HepG2 (cell line): ENCODE results near the gene TSNAXIP1. TPM values are rescaled to one million over a fixed set of nuclear protein-coding genes. Genes with fewer than 3 reads are reported as not detected.

Source experiments
- BCL3 ChIP-seq: sonication (generic); formaldehyde crosslinking; IDR thresholded peaks from 2 replicates; pipeline ENCODE4 v1.5.1; 2020; ENCODE audit warnings: mild to moderate bottlenecking, missing genetic modification reagents, moderate library complexity
- BRF2 ChIP-seq: sonication (generic); formaldehyde crosslinking; IDR thresholded peaks from 2 replicates; pipeline ENCODE4 v1.8.1; 2022; ENCODE audit warnings: mild to moderate bottlenecking, missing genetic modification reagents
- DNMT3B ChIP-seq: conservative IDR thresholded peaks from 2 replicates; pipeline ENCODE4 v1.6.1; 2016; ENCODE audit warnings: missing biosample characterization, control low read depth
- DRAP1 ChIP-seq: IDR thresholded peaks from 2 replicates; pipeline ENCODE4 v1.6.1; 2016; ENCODE audit warnings: missing genetic modification reagents, missing compliant biosample characterization
- FOXP4 ChIP-seq: sonication (generic); formaldehyde crosslinking; IDR thresholded peaks from 2 replicates; pipeline ENCODE4 v1.4.0; 2020; ENCODE audit warnings: missing genetic modification reagents
- GATAD1 ChIP-seq: IDR thresholded peaks from 2 replicates; pipeline ENCODE4 v1.6.1; 2016; ENCODE audit warnings: missing genetic modification reagents, missing compliant biosample characterization
- MLXIP ChIP-seq: sonication (generic); formaldehyde crosslinking; IDR thresholded peaks from 2 replicates; pipeline ENCODE4 v1.9.0; 2021; ENCODE audit warnings: missing genetic modification reagents, borderline replicate concordance
- PREB ChIP-seq: sonication (generic); formaldehyde crosslinking; IDR thresholded peaks from 2 replicates; pipeline ENCODE4 v1.4.0; 2020; ENCODE audit warnings: missing genetic modification reagents
- ZBTB25 ChIP-seq: IDR thresholded peaks from 2 replicates; pipeline ENCODE4 v1.6.1; 2018; ENCODE audit warnings: missing genetic modification reagents
- ZGPAT ChIP-seq: IDR thresholded peaks from 2 replicates; pipeline ENCODE4 v1.6.1; 2016; ENCODE audit warnings: mild to moderate bottlenecking
- ZNF30 ChIP-seq: sonication (generic); formaldehyde crosslinking; IDR thresholded peaks from 2 replicates; pipeline ENCODE4 v1.5.0; 2020; ENCODE audit warnings: mild to moderate bottlenecking, missing genetic modification reagents
- ZNF354B ChIP-seq: sonication (generic); formaldehyde crosslinking; IDR thresholded peaks from 2 replicates; pipeline ENCODE4 v1.8.0; 2022; ENCODE audit warnings: mild to moderate bottlenecking, missing genetic modification reagents
- polyA plus RNA-seq, 8 experiments: library from polyadenylated mRNA; depleted of rRNA in 3 of 8; stranded (reverse) in 7 of 8; unstranded in 1 of 8; fragments of >200 nt; fragmentation: Illumina TruSeq in 4 of 8; extraction: Trizol in 4 of 8; gene quantifications; 2 replicates each; pipeline versions ENCODE4 v1.2.1 to v1.2.3, GENCODE V29; 2011 to 2016; ENCODE audit warnings: low read depth in 4 of 8, missing spikeins in 1 of 8, mixed read lengths in 1 of 8; ENCODE audit not compliant: insufficient read depth in 1 of 8
- total RNA-seq, 5 experiments: library from RNA; depleted of rRNA; stranded (reverse); fragments of >200 nt; fragmentation: Illumina TruSeq; extraction: Trizol; gene quantifications; 2 replicates each; pipeline ENCODE4 v1.2.3, GENCODE V29; 2016; ENCODE audit warnings: low read depth in 1 of 5

TSNAXIP1 gene
- total and polyA plus RNA-seq, 2 of the 13 experiments (the other 11 are each of a cell fraction or from before 2014, with no cell fraction given), result 0.37 to 0.86 TPM

- TF ChIP-seq DRAP1 (peak; percentile 85), MLXIP (no peak), PREB (CRISPR knock-in tag) (no peak), BCL3 (CRISPR knock-in tag) (peak; percentile 56; the same call in 1 of the 2 replicates), FOXP4 (CRISPR knock-in tag) (peak; percentile 34; the same call in 1 of the 2 replicates), GATAD1 (CRISPR knock-in tag) (peak; percentile 85), ZNF354B (CRISPR knock-in tag) (no peak), ZGPAT (CRISPR knock-in tag) (peak; percentile 84), ZNF30 (no peak), DNMT3B (CRISPR knock-in tag) (no peak), BRF2 (CRISPR knock-in tag) (peak; percentile 76; the same call in 1 of the 2 replicates), ZBTB25 (peak; percentile 56; the same call in 1 of the 2 replicates)
Observed at GRCh38 chr16:67841816-67842508, 35.3 kb downstream of the TSNAXIP1 start, which contains the start of gene THAP11 (continued).
